Measurements from ENCODE around the gene TMEM9. TPM values are rescaled to one million over a fixed set of nuclear protein-coding genes. Genes with fewer than 3 reads are reported as not detected.
A peak's percentile ranks its signal among the peaks of the same experiment; 100 is the strongest.

TMEM9 gene
- total RNA-seq, 2 experiments from 2014 or later: 28.7 to 30.6 TPM

DNA sequence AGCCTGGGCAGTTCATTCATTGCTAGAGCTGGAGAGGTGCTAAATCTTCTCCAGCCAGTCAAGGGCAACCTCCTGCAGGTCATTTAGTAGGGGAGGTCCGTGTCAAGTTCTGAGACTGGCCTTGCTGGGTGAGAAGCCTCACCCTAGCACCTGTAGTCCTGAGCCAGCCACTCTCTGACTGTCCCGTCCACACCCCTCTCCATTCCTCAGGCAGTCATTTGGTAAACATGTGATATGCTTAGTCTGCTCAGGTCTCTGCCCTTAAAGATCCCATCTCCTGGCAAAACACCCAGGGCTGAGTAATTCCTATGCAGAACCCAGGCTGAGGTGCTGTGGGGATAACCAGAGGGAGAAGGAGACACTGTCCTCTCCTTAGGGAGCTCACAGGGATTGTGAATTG lies 22.7 kb upstream of the TMEM9 start:
- intact Hi-C loops (cut with micrococcal nuclease): no loop called here
- ChIA-PET POLR2A (interaction anchor here (0.6 kb wide), 1 partner anchor 37 kb away, joined by 3 read pairs; no protein-coding TSS in a partner anchor), CTCF (no interaction called here)
- no peak for ATAC-seq
- H3K27me3 Mint-ChIP-seq: peaks cover 21% of the 10 kb centered on the region
- no peak for DNase-seq
- H3K9me3 Mint-ChIP-seq: peaks cover 2% of the 10 kb centered on the region
- H3K27ac Mint-ChIP-seq: no peak overlapping the region
- H3K36me3 Mint-ChIP-seq (ENCODE audit: low read depth): no peaks in the 10 kb centered on the region
- TF ChIP-seq, protein P1, sequence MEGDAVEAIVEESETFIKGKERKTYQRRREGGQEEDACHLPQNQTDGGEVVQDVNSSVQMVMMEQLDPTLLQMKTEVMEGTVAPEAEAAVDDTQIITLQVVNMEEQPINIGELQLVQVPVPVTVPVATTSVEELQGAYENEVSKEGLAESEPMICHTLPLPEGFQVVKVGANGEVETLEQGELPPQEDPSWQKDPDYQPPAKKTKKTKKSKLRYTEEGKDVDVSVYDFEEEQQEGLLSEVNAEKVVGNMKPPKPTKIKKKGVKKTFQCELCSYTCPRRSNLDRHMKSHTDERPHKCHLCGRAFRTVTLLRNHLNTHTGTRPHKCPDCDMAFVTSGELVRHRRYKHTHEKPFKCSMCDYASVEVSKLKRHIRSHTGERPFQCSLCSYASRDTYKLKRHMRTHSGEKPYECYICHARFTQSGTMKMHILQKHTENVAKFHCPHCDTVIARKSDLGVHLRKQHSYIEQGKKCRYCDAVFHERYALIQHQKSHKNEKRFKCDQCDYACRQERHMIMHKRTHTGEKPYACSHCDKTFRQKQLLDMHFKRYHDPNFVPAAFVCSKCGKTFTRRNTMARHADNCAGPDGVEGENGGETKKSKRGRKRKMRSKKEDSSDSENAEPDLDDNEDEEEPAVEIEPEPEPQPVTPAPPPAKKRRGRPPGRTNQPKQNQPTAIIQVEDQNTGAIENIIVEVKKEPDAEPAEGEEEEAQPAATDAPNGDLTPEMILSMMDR (IDR thresholded peaks at IDR 0.05): no peak
- H3K4me1 Mint-ChIP-seq (ENCODE audit: low read depth): peaks cover 6% of the 10 kb centered on the region
- H3K4me3 Mint-ChIP-seq: no peak overlapping the region

DNA sequence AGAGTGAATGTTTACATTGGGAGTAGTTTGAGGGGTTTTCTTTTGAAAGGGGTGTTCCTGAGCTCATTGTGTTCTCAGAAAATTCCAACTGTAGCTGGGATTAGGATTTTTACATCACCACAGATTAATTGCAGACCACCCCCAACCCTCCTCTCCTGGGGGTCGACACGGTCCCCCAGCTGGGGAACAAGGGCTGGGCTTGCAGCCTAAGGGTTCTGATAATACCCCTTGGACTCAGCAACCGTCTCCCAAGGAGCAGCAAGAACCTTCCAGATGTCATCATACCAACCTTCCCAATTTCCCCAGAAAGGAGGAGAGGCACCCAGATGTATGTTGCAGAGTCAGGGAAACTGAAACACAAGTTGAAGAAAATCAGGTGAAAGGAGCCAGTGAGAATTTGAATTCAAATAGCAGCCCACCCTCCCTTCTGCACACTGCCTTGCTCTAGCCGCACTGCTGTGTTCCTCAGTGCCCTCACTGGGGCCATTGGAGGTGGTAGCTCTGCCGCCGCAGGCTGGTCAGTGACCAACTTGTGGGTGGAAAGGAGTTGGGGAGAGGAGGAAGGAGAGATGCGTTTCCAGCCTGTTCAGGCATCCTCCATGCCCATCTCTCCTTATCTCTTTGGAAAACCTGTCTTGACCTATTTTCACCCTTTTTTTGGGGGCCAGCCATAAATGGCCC lies 21.7 kb upstream of the TMEM9 start:
- intact Hi-C loops (cut with micrococcal nuclease): no loop called here
- Mint-ChIP-seq H3K4me1 (ENCODE audit: low read depth) (peaks cover 13% of the 10 kb centered on the region), H3K4me3 (no peak overlapping the region), H3K27ac (no peak overlapping the region), H3K27me3 (peaks cover 24% of the 10 kb centered on the region), H3K36me3 (ENCODE audit: low read depth) (no peaks in the 10 kb centered on the region), H3K9me3 (peaks cover 2% of the 10 kb centered on the region)
- ATAC-seq (no peak), DNase-seq (no peak)
- TF ChIP-seq, protein P1 (IDR thresholded peaks at IDR 0.05): no peak
- ChIA-PET CTCF (interaction anchor here (0.8 to 0.9 kb wide), 2 partner anchors 11 to 107 kb away, joined by 3 read pairs; no protein-coding TSS in a partner anchor), POLR2A (no interaction called here)

DNA sequence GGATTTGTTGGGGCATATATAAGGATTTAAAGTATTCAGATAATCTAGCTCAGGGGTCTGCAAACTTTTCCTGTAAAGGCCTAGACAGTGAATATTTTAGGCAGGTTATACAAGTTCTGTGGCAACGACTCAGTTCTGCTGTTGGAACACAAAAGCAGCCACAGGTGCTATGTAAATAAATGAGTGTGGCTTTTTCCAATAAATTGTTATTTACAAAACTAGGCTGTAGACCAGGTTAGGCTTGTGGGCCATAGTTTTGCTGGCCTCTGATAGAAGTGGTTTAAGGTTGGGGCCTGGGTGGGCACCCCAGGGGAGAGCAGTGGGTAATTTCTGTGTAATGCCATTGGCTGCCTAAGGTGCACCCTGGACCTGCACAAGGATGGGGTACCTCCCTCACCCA lies 19.5 kb upstream of the TMEM9 start:
- H3K9me3 Mint-ChIP-seq: no peaks in the 10 kb centered on the region
- intact Hi-C loops (cut with micrococcal nuclease): no loop called here
- ATAC-seq (no peak), DNase-seq (no peak)
- no peak overlapping the region for H3K4me3 Mint-ChIP-seq
- H3K27me3 Mint-ChIP-seq: peaks cover 13% of the 10 kb centered on the region
- H3K36me3 Mint-ChIP-seq (ENCODE audit: low read depth): no peaks in the 10 kb centered on the region
- no peak overlapping the region for H3K27ac Mint-ChIP-seq
- CTCF ChIA-PET: interaction anchor here (0.8 to 1.9 kb wide), 2 partner anchors 50 to 168 kb away, joined by 3 to 4 read pairs; no protein-coding TSS in a partner anchor
- TF ChIP-seq, protein P1 (IDR thresholded peaks at IDR 0.05): no peak
- H3K4me1 Mint-ChIP-seq (ENCODE audit: low read depth): peaks cover 24% of the 10 kb centered on the region
- POLR2A ChIA-PET: interaction anchor here (0.6 kb wide), 1 partner anchor 1575 kb away, joined by 8 read pairs; no protein-coding TSS in a partner anchor

DNA sequence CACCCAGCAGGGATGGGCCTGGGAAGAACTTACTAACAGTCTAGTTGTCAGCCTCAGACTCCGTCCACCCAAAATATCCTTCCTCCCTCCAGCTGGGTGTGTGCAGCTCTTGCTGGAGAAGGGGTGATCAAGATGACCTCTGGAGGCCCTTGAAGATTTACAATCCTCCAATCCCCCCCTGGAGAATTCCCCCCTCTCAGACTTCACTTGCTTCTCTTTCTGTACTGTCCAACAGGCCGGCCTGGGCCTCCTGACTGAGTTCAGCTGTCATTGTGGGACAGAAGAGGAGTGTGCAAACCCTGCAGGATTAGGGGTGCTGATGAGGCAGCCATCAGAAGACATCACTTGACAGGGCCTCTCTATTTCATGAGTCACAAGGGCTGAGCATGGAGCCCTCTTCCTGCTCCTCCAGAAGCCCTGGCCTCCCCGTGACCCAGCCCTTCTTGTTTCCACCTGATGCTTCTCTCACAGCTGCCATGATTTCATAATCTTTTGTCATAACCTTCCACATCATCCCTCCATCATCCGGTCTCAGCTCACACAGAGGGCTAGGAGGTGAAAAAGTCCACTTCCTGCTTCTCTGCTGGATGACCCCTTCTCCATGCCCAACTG lies 18.8 kb upstream of the TMEM9 start:
- ChIA-PET POLR2A (interaction anchor here (0.6 kb wide), 1 partner anchor 1576 kb away, joined by 8 read pairs; no protein-coding TSS in a partner anchor), CTCF (interaction anchor here (0.8 to 1.9 kb wide), 3 partner anchors 19 to 168 kb away, joined by 3 to 4 read pairs (median 3); partner anchors contain the start of gene TMEM9)
- no peak for ATAC-seq
- H3K4me1 Mint-ChIP-seq (ENCODE audit: low read depth): peaks cover 24% of the 10 kb centered on the region
- H3K4me3 Mint-ChIP-seq: no peak overlapping the region
- H3K27ac Mint-ChIP-seq: no peak overlapping the region
- TF ChIP-seq, protein P1 (IDR thresholded peaks at IDR 0.05): no peak
- no peaks in the 10 kb centered on the region for H3K36me3 Mint-ChIP-seq (ENCODE audit: low read depth)
- peak; percentile 37 for DNase-seq
- intact Hi-C loops (cut with micrococcal nuclease): no loop called here
- no peaks in the 10 kb centered on the region for H3K9me3 Mint-ChIP-seq
- peaks cover 12% of the 10 kb centered on the region for H3K27me3 Mint-ChIP-seq

DNA sequence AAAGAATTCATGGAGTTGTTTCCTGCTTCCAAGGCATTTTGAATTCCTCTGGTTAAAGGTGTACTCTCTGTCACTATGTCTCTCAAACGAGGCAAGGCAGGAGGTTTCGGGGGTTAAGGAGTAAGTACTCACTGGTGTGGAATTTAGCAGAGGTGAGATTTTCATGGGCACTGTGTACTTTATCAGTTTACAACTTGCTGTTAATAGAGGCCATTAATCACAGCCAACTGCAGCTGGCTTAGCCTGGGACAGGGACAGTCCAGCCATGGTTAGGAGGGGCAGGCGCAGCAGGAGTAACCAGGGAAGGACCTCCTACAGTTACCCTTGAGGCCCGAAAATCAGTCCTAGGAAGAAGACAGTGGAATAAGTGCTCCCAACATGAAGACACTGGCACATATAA lies 18.1 kb upstream of the TMEM9 start:
- DNase-seq (no peak), ATAC-seq (no peak)
- Mint-ChIP-seq H3K27me3 (peaks cover 10% of the 10 kb centered on the region), H3K9me3 (no peaks in the 10 kb centered on the region), H3K36me3 (ENCODE audit: low read depth) (no peaks in the 10 kb centered on the region), H3K27ac (no peak overlapping the region), H3K4me1 (ENCODE audit: low read depth) (peaks cover 24% of the 10 kb centered on the region), H3K4me3 (peak overlapping the region; percentile 75)
- POLR2A ChIA-PET: interaction anchor here (0.9 to 4.1 kb wide), 2 partner anchors 15 to 17 kb away, joined by 3 to 24 read pairs; partner anchors contain the start of gene TMEM9
- TF ChIP-seq, protein P1 (IDR thresholded peaks at IDR 0.05): no peak
- intact Hi-C loops (cut with micrococcal nuclease): no loop called here
- CTCF ChIA-PET: interaction anchor here (1.0 to 5.3 kb wide), 4 partner anchors 18 to 53 kb away, joined by 3 to 27 read pairs (median 4); partner anchors contain the start of gene TMEM9
